Cardiac fibroblast (primary cell): ENCODE data around the gene TMEM164.
A peak's percentile ranks its signal among the peaks of the same experiment; 100 is the strongest.

Experiments used
- DNase-seq, 2 donors: peaks; one replicate each; pipeline versions ENCODE4 v3.0.0 to v3.0.0-alpha.2; 2010; ENCODE audit warnings: low read depth in 2 of 2
- H3K4me3 ChIP-seq, 2 donors: replicated peaks in 1 of 2; 1 replicate in 1 of 2; 2 replicates in 1 of 2; pipeline ENCODE4 v1.5.1; 2011; ENCODE audit warnings: low read depth in 2 of 2, low read length in 2 of 2, mild to moderate bottlenecking in 2 of 2, moderate library complexity in 1 of 2
- TF ChIP-seq, protein P1 (sequence below): IDR thresholded peaks from one replicate; pipeline ENCODE4 v1.5.1; 2011; ENCODE audit warnings: low read depth, mild to moderate bottlenecking, low read length, inconsistent platforms

TMEM164 gene

DNA sequence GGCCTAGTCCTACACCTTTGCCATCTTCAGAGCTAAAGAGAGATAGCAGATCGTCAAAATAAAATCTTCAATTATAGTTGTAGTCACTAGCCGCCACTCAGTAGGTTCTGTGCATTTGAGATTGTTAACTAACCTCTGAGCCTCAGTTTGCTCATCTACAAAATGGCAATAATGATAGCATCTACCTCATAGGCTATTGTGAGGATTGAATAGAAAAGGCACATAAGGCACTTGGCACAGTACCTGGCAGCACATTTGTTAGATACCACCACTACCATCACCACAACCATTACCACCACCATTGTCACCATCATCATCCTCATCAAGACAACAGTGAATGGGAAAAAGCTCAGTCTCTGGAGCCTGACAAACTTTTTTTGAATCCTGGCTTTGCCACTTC, 180.4 kb downstream of the TMEM164 start:
- no peak for DNase-seq
- H3K4me3 ChIP-seq: no peak overlapping the region
- TF ChIP-seq, protein P1, sequence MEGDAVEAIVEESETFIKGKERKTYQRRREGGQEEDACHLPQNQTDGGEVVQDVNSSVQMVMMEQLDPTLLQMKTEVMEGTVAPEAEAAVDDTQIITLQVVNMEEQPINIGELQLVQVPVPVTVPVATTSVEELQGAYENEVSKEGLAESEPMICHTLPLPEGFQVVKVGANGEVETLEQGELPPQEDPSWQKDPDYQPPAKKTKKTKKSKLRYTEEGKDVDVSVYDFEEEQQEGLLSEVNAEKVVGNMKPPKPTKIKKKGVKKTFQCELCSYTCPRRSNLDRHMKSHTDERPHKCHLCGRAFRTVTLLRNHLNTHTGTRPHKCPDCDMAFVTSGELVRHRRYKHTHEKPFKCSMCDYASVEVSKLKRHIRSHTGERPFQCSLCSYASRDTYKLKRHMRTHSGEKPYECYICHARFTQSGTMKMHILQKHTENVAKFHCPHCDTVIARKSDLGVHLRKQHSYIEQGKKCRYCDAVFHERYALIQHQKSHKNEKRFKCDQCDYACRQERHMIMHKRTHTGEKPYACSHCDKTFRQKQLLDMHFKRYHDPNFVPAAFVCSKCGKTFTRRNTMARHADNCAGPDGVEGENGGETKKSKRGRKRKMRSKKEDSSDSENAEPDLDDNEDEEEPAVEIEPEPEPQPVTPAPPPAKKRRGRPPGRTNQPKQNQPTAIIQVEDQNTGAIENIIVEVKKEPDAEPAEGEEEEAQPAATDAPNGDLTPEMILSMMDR: no peak

DNA sequence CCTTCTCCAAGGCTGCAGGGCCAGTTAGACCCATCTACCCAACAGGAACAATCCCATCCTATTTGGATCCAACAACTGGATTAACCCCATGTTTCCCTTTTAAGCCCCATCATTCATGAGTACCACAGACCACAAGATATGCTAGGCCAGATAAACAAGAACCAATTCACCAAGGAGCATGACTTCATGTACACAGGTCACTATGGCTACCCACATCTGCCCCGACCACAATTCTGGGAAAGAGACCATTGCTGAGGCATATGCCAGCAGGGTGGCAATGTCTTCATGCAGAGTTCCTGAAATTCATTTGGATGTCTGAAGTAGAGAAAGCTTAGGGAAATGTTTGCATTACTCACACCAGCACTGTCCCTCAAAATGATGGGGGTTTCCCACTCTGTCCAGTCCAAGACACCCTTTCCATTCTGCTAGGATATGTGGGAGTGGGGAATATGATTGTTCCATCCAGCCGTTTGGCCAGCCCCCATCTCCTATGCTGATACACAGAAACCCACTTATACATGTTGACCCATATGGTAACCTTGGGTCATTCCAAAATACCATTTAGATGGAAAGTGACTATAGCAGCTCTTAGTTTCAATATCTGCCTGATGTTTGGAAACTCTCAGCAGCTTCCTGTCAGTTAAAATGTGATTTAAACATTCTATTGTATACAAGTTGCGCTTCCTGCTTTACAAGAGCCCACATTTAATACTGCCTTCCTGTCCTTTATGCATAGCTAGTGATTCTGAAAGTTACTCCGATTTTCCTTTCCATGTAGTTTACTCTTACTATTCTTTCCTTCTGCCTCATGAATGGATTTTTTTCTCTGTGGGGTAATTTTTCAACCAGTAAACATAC, 186.0 kb downstream of the TMEM164 start:
- DNase-seq: no peak
- H3K4me3 ChIP-seq: no peak overlapping the region
- TF ChIP-seq, protein P1: no peak

DNA sequence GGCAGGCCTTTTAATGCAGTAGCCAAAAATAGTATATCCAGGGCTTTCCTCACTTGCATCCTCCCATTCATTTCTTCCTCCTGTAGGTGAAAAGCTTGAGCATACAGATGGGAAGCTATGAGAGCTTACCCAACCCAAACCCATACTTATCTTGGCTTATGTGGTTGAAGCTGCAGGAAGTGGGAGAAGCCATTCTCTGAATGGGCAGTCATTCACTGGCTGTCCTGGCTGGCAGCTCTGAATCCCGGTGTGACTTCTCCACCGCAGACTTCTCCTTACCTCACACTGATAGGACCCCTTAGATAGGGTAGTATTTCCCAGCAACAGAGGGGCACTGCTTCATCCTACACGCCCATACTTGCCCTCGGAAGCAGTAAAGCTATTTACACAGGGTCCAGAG, 189.6 kb downstream of the TMEM164 start:
- no peak for DNase-seq
- H3K4me3 ChIP-seq: no peak overlapping the region
- TF ChIP-seq, protein P1: no peak

DNA sequence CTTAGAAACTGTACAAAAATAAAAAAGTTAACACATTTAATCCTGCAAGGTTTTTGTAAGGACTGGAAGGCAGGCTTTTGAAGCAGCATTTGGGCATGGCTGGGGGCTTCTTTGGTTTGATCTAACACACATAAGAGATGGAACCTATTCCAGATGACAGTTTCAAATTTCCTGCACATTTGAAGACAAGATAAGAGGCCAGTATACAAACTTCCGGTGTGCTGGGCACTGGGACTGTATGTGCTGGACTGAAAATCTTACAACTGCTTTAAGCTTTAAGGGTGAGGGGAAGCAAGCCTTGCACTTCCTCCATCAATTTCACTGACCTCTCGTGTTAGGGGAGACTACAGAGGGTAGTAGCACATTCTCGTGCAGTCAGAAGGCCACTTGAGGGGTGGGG, 192.1 kb downstream of the TMEM164 start:
- no peak overlapping the region for H3K4me3 ChIP-seq
- TF ChIP-seq, protein P1: no peak
- no peak for DNase-seq

DNA sequence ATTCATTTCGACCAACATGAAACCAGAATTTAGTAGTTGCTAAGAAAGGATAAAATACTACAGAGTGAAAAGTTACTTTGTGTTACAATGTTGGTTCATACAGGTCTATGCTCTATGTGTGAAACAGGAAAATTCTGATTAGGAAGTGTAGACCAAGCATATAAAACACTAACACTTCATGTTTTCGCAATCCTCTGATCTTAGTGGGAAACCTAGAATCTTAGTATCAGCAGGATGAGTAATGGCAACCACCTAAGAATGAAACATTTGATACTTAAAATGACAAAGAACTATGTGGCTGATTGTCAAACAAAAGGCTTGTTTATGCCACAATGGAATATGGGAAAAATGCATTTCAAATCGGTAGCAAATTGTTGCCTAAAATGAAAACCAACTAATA, 198.9 kb downstream of the TMEM164 start:
- no peak overlapping the region for H3K4me3 ChIP-seq
- no peak for DNase-seq
- TF ChIP-seq, protein P1: no peak

DNA sequence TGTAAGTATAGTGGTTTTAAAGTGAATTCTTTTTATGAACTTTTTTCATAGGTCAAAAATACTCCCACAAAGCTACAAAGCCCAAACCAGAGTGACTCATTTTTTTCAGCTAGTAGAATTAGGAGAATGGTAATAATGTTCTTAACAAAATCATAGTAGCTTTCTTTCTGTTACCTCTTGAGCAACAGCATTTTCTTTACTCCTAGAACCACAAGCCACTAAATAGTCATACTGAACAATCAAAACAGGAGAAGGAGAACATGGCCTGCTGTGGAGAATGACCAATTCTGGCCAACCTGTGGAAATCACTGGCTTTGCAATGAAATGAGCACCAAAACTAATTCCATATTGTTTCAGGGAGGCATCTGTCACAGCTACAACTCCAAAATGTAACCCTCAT, 202.1 kb downstream of the TMEM164 start:
- DNase-seq: peak; percentile 53 to 79
- TF ChIP-seq, protein P1: no peak
- H3K4me3 ChIP-seq: no peak overlapping the region

DNA sequence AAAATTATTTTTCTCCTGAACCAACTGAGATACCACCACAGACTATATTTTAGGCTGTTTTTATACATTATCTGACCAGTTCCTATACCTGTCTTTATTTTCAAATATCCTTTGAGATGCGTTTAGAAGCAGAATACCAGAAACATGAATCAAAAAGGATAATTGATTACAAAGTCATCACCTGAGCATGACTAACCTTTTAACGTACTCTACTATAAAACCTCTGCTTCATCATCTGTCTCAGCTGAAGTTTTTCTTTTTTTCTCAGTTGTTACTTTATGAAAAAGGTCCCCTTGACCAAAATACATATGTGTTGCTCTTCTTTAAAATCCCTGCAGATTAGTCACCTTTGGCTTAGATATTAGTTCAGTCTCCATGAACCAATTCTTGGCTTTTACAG, 205.2 kb downstream of the TMEM164 start:
- TF ChIP-seq, protein P1: no peak
- DNase-seq: no peak
- H3K4me3 ChIP-seq: no peak overlapping the region
